ENCODE measurements around the gene NME8. TPM values are rescaled to one million over a fixed set of nuclear protein-coding genes. Genes with fewer than 3 reads are reported as not detected.
"Not testable (repeated sequence)": the region's sequence is repeated elsewhere in the genome, so short reads cannot be mapped to it uniquely, and the experiment has no call there.

Gene NME8
- 2.7 TPM in 1 of 2 replicates, not detected in the other for total RNA-seq (2014; rRNA removed; shearing (Covaris generic))

DNA sequence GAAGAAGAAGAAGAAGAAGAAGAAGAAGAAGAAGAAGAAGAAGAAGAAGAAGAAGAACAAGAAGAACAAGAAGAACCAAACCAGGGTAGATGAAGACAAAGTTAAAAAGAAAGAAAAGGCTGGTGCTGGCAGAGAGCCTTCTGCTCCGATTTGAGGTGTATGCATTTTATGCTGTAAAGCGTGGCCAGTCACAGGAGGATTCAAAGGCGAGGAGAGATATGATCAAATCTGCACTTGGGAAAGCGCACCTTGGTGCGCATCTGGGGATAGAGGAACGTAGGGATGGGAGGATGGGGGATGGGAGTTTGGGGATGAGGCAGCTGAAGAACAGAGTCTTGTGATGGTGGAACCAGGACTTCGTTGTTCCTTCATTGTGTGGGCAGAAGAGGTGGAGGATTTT, at the start of gene NME8:
Gene NME8, plus strand, starts transcription at position 301 of the 400 bp plus-strand sequence. CDS start 1,670 bp downstream, outside the sequence.
- Histone ChIP-seq H3K27me3 (ENCODE audit: control insufficient read depth, insufficient read depth, low read length) (no peaks in the 10 kb centered on the region), H3K4me3 (ENCODE audit: insufficient read depth, low read depth, low read length) (no peak within 1 kb of the TSS), H3K36me3 (replicated peaks; ENCODE audit: control insufficient read depth, insufficient read depth, low read length) (no peaks in the 10 kb centered on the region)
- no peak for DNase-seq

DNA sequence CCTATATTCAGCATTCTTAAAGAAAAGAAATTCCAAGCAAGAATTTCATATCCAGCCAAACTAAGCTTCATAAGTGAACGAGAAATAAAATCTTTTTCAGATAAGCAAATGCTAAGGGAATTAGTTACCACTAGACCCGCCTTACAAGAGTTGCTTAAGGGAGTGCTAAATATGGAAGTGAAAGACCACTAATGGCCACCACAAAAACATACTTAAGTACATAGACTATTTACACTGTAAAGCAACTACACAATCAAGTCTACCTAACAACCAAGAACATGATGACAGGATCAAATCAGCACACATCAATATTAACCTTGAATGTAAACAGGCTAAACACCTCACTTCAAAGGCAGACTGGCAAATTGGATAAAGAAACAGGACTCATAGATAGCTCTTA, 42.2 kb upstream of the NME8 start:
- no peak for DNase-seq
- Histone ChIP-seq H3K27me3 (ENCODE audit: control insufficient read depth, insufficient read depth, low read length) (no peaks in the 10 kb centered on the region), H3K36me3 (replicated peaks; ENCODE audit: control insufficient read depth, insufficient read depth, low read length) (no peaks in the 10 kb centered on the region)

GRCh38 chr7:37812161-37812580, 36.2 kb upstream of the NME8 start:
- not testable (repeated sequence) for H3K27me3 ChIP-seq (ENCODE audit: control insufficient read depth, insufficient read depth, low read length); H3K36me3 ChIP-seq (replicated peaks; ENCODE audit: control insufficient read depth, insufficient read depth, low read length); H3K4me3 ChIP-seq (ENCODE audit: insufficient read depth, low read depth, low read length)

More for the DNA sequence above, 42.2 kb upstream of the NME8 start:
- H3K4me3 ChIP-seq (ENCODE audit: insufficient read depth, low read depth, low read length) = no peak overlapping the region

GRCh38 chr7:37815671-37816371, 32.6 kb upstream of the NME8 start:
- Histone ChIP-seq H3K36me3 (replicated peaks; ENCODE audit: control insufficient read depth, insufficient read depth, low read length) (no peaks in the 10 kb centered on the region), H3K27me3 (ENCODE audit: control insufficient read depth, insufficient read depth, low read length) (no peaks in the 10 kb centered on the region), H3K4me3 (ENCODE audit: insufficient read depth, low read depth, low read length) (no peak overlapping the region)
- no peak for DNase-seq

More at GRCh38 chr7:37812161-37812580, 36.2 kb upstream of the NME8 start:
- DNase-seq = not testable (repeated sequence)

GRCh38 chr7:37816922-37817590, 31.3 kb upstream of the NME8 start:
- Histone ChIP-seq H3K27me3 (ENCODE audit: control insufficient read depth, insufficient read depth, low read length) (no peaks in the 10 kb centered on the region), H3K36me3 (replicated peaks; ENCODE audit: control insufficient read depth, insufficient read depth, low read length) (no peaks in the 10 kb centered on the region), H3K4me3 (ENCODE audit: insufficient read depth, low read depth, low read length) (no peak overlapping the region)
- DNase-seq = no peak

- Histone ChIP-seq H3K36me3 (replicated peaks; ENCODE audit: control insufficient read depth, insufficient read depth, low read length) (no peaks in the 10 kb centered on the region), H3K27me3 (ENCODE audit: control insufficient read depth, insufficient read depth, low read length) (no peaks in the 10 kb centered on the region), H3K4me3 (ENCODE audit: insufficient read depth, low read depth, low read length) (no peak overlapping the region)
- no peak for DNase-seq
Measured at GRCh38 chr7:37817591-37817960, 30.8 kb upstream of the NME8 start.

DNA sequence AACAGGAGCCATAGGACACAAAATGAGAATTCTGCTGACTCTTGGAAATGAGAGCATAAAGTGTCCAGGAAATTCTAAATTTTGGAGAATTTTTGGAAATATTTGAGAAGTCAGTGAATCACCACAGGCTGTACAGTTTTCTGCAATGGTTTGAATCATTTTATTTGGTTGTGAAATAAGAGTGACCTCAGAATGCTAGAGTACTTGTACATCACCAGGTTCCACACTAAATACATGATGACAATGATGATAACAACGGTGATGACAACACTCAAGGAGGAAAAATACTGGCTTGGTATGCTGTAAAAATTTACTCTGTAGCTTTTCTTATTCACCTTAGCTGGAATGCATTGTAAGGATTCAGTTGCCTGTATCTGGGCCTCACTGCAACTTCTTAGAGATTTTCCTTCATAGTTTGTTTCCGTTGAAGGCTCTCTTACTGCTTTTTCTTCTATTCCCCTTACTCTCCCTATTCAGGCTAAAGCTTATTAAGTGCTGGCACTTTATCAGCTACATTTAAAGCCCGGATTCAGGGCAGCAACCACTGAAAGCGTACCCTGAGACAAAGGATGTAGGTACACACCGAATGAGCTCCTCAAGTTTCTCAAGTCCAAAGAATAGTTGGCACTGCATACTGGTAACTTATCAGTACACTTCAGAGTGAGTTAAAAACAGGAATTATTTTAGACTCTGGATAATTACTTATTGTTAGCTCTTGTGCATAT, 30.2 kb upstream of the NME8 start:
- Histone ChIP-seq H3K4me3 (ENCODE audit: insufficient read depth, low read depth, low read length) (no peak overlapping the region), H3K27me3 (ENCODE audit: control insufficient read depth, insufficient read depth, low read length) (no peaks in the 10 kb centered on the region), H3K36me3 (replicated peaks; ENCODE audit: control insufficient read depth, insufficient read depth, low read length) (no peaks in the 10 kb centered on the region)
- no peak for DNase-seq

- no peak for DNase-seq
- H3K27me3 ChIP-seq (ENCODE audit: control insufficient read depth, insufficient read depth, low read length) = no peaks in the 10 kb centered on the region
- H3K36me3 ChIP-seq (replicated peaks; ENCODE audit: control insufficient read depth, insufficient read depth, low read length) = no peaks in the 10 kb centered on the region
- H3K4me3 ChIP-seq (ENCODE audit: insufficient read depth, low read depth, low read length) = no peak overlapping the region
Measured at GRCh38 chr7:37820708-37821468, 27.5 kb upstream of the NME8 start.

DNA sequence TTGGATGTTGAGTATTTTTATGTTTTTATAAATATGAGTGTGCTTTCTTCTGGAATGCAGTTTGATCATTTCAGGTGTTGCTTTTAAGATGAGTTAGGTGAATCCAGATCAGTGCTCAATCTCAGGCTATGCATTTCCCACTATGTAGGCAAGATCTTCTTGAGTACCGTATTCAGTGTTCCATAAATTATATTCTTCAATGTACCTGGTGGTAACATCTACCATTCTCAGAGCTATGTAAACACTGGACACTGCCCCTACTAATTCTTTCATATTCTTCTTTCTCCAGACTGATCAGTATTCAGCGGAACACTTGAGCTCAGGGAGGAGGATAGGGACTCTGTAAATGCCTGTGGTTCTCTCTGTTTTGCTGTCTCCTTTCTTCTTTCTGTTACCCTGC, 25.5 kb upstream of the NME8 start:
- Histone ChIP-seq H3K36me3 (replicated peaks; ENCODE audit: control insufficient read depth, insufficient read depth, low read length) (no peaks in the 10 kb centered on the region), H3K27me3 (ENCODE audit: control insufficient read depth, insufficient read depth, low read length) (no peaks in the 10 kb centered on the region), H3K4me3 (ENCODE audit: insufficient read depth, low read depth, low read length) (no peak overlapping the region)
- no peak for DNase-seq

GRCh38 chr7:37823557-37823956, 24.8 kb upstream of the NME8 start:
- no peak overlapping the region for H3K4me3 ChIP-seq (ENCODE audit: insufficient read depth, low read depth, low read length)

GRCh38 chr7:37825038-37825437, 23.4 kb upstream of the NME8 start:
- H3K36me3 ChIP-seq (replicated peaks; ENCODE audit: control insufficient read depth, insufficient read depth, low read length) = no peaks in the 10 kb centered on the region
- H3K27me3 ChIP-seq (ENCODE audit: control insufficient read depth, insufficient read depth, low read length) = no peaks in the 10 kb centered on the region
- no peak for DNase-seq

More at GRCh38 chr7:37823557-37823956, 24.8 kb upstream of the NME8 start:
- Histone ChIP-seq H3K36me3 (replicated peaks; ENCODE audit: control insufficient read depth, insufficient read depth, low read length) (no peaks in the 10 kb centered on the region), H3K27me3 (ENCODE audit: control insufficient read depth, insufficient read depth, low read length) (no peaks in the 10 kb centered on the region)
- no peak for DNase-seq

GRCh38 chr7:37826825-37827224, 21.6 kb upstream of the NME8 start:
- Histone ChIP-seq H3K27me3 (ENCODE audit: control insufficient read depth, insufficient read depth, low read length) (no peaks in the 10 kb centered on the region), H3K4me3 (ENCODE audit: insufficient read depth, low read depth, low read length) (no peak overlapping the region), H3K36me3 (replicated peaks; ENCODE audit: control insufficient read depth, insufficient read depth, low read length) (no peaks in the 10 kb centered on the region)
- DNase-seq = no peak

More at GRCh38 chr7:37825038-37825437, 23.4 kb upstream of the NME8 start:
- no peak overlapping the region for H3K4me3 ChIP-seq (ENCODE audit: insufficient read depth, low read depth, low read length)

DNA sequence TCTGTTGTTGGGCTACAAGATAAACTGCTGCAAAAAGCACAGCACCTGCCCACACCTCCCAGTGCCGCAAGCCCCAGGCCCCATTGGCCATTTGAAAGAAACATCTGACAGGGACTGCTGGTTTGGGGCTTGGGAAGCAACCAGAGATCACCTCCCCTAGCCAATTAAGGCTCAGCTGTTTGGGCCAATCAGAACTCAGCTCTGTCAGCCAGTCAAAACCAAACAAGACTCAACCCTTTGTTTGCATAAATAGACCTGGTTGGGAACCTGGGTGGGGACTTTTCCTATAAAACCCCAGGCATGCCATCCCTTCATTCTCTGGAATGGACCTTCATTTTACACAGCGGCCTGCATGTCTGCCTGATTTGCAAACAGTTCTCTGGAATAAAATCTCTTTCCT, 17.2 kb upstream of the NME8 start:
- no peaks in the 10 kb centered on the region for H3K27me3 ChIP-seq (ENCODE audit: control insufficient read depth, insufficient read depth, low read length)
- no peaks in the 10 kb centered on the region for H3K36me3 ChIP-seq (replicated peaks; ENCODE audit: control insufficient read depth, insufficient read depth, low read length)
- no peak for DNase-seq
- no peak overlapping the region for H3K4me3 ChIP-seq (ENCODE audit: insufficient read depth, low read depth, low read length)

GRCh38 chr7:37832194-37832593, 16.2 kb upstream of the NME8 start:
- Histone ChIP-seq H3K4me3 (ENCODE audit: insufficient read depth, low read depth, low read length) (no peak overlapping the region), H3K27me3 (ENCODE audit: control insufficient read depth, insufficient read depth, low read length) (no peaks in the 10 kb centered on the region), H3K36me3 (replicated peaks; ENCODE audit: control insufficient read depth, insufficient read depth, low read length) (no peaks in the 10 kb centered on the region)
- no peak for DNase-seq
